T follicular helper cell (primary cell): ENCODE results near the gene KCTD10.
"Not testable (repeated sequence)": the region's sequence is repeated elsewhere in the genome, so short reads cannot be mapped to it uniquely, and the experiment has no call there.

Source experiments
- DNase-seq: peaks from one replicate; pipeline ENCODE4 v3.0.0-alpha.2; 2020; ENCODE audit warnings: low read depth

Gene KCTD10

GRCh38 chr12:109449845-109450532, 27.1 kb downstream of the KCTD10 start:
- DNase-seq = no peak

GRCh38 chr12:109448707-109449390, 28.3 kb downstream of the KCTD10 start:
- DNase-seq = no peak

GRCh38 chr12:109448272-109448671, 28.8 kb downstream of the KCTD10 start:
- no peak for DNase-seq

- DNase-seq = no peak
Observed at GRCh38 chr12:109447482-109447881, 29.6 kb downstream of the KCTD10 start.

GRCh38 chr12:109446869-109447268, 30.2 kb downstream of the KCTD10 start:
- DNase-seq = no peak

- no peak for DNase-seq
Observed at GRCh38 chr12:109445191-109445609, 31.9 kb downstream of the KCTD10 start.

- DNase-seq = no peak
Observed at GRCh38 chr12:109444259-109444658, 32.8 kb downstream of the KCTD10 start.

GRCh38 chr12:109443794-109444193, 33.3 kb downstream of the KCTD10 start:
- no peak for DNase-seq

- DNase-seq = no peak
Observed at GRCh38 chr12:109440851-109441490, 36.1 kb downstream of the KCTD10 start.

DNA sequence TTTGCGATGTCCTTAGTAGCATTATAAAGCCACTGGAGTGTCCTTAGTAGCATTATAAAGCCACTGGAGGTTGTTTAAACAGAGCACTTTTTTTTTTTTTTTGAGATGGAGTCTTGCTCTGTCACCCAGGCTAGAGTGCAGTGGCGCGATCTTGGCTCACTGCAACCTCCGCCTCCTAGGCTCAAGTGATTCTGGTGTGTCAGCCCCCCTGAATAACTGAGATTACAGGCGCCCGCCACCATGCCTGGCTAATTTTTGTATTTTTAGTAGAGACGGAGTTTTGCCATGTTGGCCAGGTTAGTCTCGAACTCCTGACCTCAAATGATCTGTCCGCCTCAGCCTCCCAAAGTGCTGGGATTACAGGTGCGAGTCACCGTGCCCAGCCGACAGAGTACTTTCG, 37.1 kb downstream of the KCTD10 start:
- not testable (repeated sequence) for DNase-seq

- DNase-seq = no peak
Observed at GRCh38 chr12:109439181-109439580, 37.9 kb downstream of the KCTD10 start.

DNA sequence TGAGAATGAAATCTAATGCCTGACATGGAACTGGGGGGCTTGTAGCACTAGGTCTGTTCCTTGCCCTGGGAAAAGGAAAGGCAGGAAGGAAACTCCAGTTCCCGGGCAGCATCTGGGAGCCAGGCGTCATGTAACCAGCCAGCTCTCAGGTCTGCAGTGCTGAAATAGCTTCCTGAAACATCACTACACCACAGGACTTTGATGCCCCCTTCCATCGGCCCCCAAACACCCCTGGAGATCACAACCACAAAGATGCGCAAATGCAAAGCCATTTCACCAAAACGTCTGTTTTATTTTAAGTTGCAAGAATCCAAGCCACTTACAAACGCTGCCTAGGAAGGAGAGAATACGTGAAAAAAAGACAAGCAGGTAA, 40.9 kb downstream of the KCTD10 start:
- DNase-seq = no peak

DNA sequence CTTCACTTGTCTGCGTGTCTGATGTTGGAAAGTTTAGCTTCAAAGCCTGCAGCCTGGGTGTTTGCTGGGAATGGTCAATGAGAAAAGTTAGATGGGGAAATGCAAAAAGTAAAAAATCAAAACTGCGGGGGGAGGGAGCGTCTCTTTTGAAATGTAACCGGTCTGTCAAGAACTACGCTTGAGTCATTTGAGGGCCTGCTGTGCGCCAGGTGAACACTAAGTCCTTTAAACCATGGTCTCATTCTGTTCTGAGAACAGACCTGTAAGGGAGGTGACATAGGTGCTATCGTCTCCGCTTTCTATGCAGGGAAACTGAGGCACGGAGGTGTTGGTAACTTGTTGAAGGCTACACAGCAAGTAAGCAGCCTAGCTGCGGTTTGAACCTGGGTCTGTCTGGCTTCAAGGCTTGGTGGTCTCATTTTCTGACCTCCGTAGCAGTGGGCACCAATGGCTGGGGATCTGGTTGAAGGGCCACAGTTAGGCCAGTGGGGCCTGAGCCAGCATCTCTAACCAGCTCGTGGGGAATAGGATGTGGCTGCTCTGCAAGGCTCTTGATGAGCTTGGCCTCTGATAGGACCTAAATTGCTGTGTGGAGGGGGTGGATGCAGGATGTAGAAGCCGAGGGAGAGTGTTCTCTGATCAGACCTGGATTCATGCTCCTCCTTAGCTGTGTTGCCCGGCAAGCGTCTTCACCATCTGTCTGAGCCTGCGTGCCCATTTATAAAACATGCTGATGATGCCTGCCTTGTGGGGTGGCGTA, 41.5 kb downstream of the KCTD10 start:
- DNase-seq = no peak

DNA sequence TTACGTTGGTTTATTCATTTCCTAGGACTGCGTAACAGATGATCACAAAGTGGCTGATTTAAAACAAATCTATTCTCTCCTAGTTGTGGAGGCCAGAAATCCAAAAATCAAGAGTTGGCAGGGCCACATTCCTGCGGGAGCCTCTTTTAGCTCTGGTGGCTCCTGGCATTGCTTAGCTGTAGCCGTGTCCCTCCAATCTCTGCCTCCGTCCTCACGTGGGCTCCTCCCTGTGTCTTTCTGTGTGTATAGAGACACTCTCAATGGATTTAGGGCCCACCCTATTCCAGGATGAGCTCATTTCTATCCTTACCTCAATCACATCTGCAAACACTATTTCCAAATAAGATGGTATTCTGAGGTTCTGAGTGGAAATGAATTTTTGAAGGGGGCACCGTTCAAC, 42.5 kb downstream of the KCTD10 start:
- no peak for DNase-seq

- DNase-seq = no peak
Observed at GRCh38 chr12:109433618-109434017, 43.5 kb downstream of the KCTD10 start.

GRCh38 chr12:109432842-109433304, 44.2 kb downstream of the KCTD10 start:
- DNase-seq = peak; percentile 64

- no peak for DNase-seq
Observed at GRCh38 chr12:109432431-109432830, 44.7 kb downstream of the KCTD10 start.

DNA sequence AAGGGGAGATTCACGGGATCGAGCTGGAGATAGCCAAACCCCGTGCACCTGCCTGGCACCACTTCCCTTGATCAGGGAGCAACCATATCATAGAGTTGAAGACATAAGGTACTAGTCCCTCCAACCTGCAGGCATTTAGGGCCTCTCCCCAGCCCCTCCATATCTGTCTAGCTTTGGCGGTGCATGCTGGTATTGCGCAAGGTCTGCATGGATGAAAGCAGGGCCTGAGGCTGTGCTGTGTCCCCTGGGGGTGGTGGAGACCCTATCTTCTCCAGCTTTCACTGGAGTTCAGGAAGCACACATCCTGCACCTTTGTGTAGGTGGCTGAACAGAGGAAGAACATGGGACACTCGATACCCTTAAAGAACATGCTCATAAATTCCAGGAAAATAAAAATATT, 46.9 kb downstream of the KCTD10 start:
- DNase-seq = no peak

GRCh38 chr12:109428804-109429203, 48.3 kb downstream of the KCTD10 start:
- not testable (repeated sequence) for DNase-seq

DNA sequence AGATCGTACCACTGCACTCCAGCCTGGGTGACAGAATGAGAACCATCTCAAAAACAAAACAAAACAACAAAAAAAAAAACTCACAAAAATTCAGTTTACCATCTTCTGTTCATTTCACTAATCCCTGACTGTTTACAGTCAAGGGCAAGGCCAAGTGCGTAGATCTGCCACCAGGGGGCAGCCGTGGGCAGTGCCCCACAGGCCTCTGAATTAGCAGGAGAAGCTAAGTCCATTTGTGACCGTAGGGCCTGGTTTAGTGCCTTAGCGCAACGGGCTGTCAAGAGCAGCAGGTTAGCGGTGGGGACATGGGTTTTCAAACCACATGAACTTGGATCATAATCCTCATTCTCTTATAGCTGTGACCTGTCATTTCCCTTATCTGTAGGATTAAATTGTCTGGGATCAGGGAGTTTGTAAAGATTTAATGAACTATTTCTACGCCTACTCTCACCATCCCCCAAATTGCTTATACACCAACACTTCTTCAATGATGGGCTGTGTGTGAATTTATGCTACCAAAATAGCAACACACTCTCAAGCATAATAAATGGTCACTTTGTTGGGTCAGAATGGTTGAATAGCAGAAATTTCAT, 49.0 kb downstream of the KCTD10 start:
- DNase-seq = peak; percentile 48

GRCh38 chr12:109423392-109423791, 53.7 kb downstream of the KCTD10 start:
- DNase-seq = no peak

- no peak for DNase-seq
Observed at GRCh38 chr12:109422251-109422650, 54.8 kb downstream of the KCTD10 start.
